ENCODE results near the gene DCAF15.
A peak's percentile ranks its signal among the peaks of the same experiment; 100 is the strongest.
"Not testable (repeated sequence)": the region's sequence is repeated elsewhere in the genome, so short reads cannot be mapped to it uniquely, and the experiment has no call there.

Gene DCAF15
- 69.8 to 87.6 reads per million in 2 donors for total RNA-seq

- DNase-seq: peak; percentile 95 to 100 (median 99)
Observed at GRCh38 chr19:13952154-13952930, at the start of gene DCAF15. TSS of gene DCAF15 (plus strand) at chr19:13952509. CDS start at chr19:13952513, 4 bp downstream.

- peak in 2 of 5 experiments; percentile 21 to 65 for DNase-seq
Observed at GRCh38 chr19:13902993-13903555, 49.2 kb upstream of the DCAF15 start.

- peak; percentile 85 to 95 (median 93) for DNase-seq
Observed at GRCh38 chr19:13905634-13906520, 46.4 kb upstream of the DCAF15 start, which contains the start of the genes BRME1 and CC2D1A. TSS of gene BRME1 (minus strand) at chr19:13906117. CDS start at chr19:13904892, 1,225 bp downstream. TSS of gene CC2D1A (plus strand) at chr19:13906201. CDS start at chr19:13906442, 241 bp downstream.

GRCh38 chr19:13906521-13906904 is 45.8 kb upstream of the DCAF15 start:
- peak in 2 of 5 experiments; percentile 23 to 30 for DNase-seq

GRCh38 chr19:13906910-13907309 is 45.4 kb upstream of the DCAF15 start:
- no peak for DNase-seq

GRCh38 chr19:13908674-13909073 is 43.6 kb upstream of the DCAF15 start:
- DNase-seq: no peak

GRCh38 chr19:13909430-13909829 is 42.9 kb upstream of the DCAF15 start:
- DNase-seq: no peak

- no peak for DNase-seq
Observed at GRCh38 chr19:13913352-13913751, 39.0 kb upstream of the DCAF15 start.

GRCh38 chr19:13914777-13915176 is 37.5 kb upstream of the DCAF15 start:
- DNase-seq: no peak

GRCh38 chr19:13917888-13918406 is 34.4 kb upstream of the DCAF15 start:
- no peak for DNase-seq

GRCh38 chr19:13918726-13919411 is 33.4 kb upstream of the DCAF15 start:
- DNase-seq: no peak

- DNase-seq: no peak
Observed at GRCh38 chr19:13920524-13920923, 31.8 kb upstream of the DCAF15 start.

- DNase-seq: peak in 1 of 5 experiments; percentile 74
Observed at GRCh38 chr19:13920940-13921747, 31.2 kb upstream of the DCAF15 start.

GRCh38 chr19:13922118-13922517 is 30.2 kb upstream of the DCAF15 start:
- not testable (repeated sequence) for DNase-seq

GRCh38 chr19:13923194-13923987 is 28.9 kb upstream of the DCAF15 start:
- DNase-seq: no peak

GRCh38 chr19:13926010-13926409 is 26.3 kb upstream of the DCAF15 start:
- no peak for DNase-seq

- DNase-seq: no peak
Observed at GRCh38 chr19:13926715-13927114, 25.6 kb upstream of the DCAF15 start.

GRCh38 chr19:13929340-13929739 is 23.0 kb upstream of the DCAF15 start:
- no peak for DNase-seq

GRCh38 chr19:13929956-13930355 is 22.4 kb upstream of the DCAF15 start:
- no peak for DNase-seq

- DNase-seq: no peak
Observed at GRCh38 chr19:13930402-13930801, 21.9 kb upstream of the DCAF15 start.

All from T-helper 2 cell (primary cell).